GM19397 (cell line): ENCODE results near the gene MORF4L1.
"Not testable (repeated sequence)": the region's sequence is repeated elsewhere in the genome, so short reads cannot be mapped to it uniquely, and the experiment has no call there.

ENCODE experiments used
- ATAC-seq: cut with Tn5 transposase; IDR thresholded peaks from one replicate; pipeline ENCODE4 v1.9.1; 2021; ENCODE audit warnings: mild to moderate bottlenecking, moderate library complexity; ENCODE audit not compliant: unreplicated experiment

The MORF4L1 gene

GRCh38 chr15:78855746-78856145 is 16.9 kb upstream of the MORF4L1 start:
- ATAC-seq = no peak

DNA sequence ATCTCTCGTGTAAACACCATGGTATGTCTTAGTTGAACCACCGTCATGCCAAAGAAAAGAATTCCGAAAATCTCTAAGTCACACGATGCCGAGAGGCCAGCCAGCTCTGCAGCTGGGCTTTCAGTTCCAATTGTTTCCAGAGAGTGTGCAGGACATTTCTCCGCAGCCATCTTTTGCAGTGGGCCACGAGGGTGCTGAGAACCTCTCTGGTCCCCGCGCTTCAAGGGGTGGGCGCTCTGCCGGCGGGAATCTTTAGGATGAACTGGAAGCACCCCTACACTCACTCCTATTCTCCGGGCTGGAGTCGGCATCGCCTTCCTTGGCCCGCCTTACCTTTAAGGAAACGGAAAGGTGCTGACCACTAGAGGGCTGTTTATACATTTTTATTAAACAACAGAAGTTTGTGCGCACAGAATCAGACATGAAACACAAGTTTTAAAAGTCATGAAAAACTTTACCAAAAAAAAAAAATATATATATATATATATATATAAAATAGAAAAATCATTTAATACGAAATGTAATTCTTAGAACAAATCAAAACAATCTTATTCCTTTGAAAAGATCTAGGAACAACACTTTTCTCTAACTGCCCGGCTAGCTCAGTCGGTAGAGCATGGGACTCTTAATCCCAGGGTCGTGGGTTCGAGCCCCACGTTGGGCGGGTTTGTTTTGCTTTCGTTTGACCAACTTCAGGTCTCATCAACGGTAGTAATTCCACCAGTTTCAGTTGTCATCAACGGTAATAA is 12.5 kb upstream of the MORF4L1 start:
- peak; percentile 67 for ATAC-seq

- not testable (repeated sequence) for ATAC-seq
These were observed 7.1 kb upstream of the MORF4L1 start for GRCh38 chr15:78865585-78865984.

GRCh38 chr15:78866031-78866430 is 6.7 kb upstream of the MORF4L1 start:
- ATAC-seq = not testable (repeated sequence)

GRCh38 chr15:78866803-78867202 is 5.9 kb upstream of the MORF4L1 start:
- no peak for ATAC-seq

DNA sequence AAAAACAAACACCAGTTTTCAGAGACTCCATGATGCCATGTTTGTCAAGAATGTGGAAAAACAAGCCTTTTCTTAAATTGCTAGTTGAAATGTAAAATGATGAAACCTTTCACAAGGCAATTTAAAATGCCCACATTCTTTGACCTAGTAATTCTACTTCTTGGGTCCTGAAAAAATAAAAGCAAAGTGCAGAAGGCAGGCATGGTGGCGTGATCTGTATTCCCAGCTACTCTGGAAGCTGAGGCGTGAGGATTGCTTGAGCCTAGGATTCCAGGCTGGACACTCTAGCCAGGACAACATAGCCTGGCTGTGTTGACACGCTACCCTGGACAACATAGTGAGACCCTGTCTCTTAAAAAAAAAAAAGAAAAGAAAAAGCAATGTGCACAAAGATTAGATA is 4.3 kb upstream of the MORF4L1 start:
- no peak for ATAC-seq

GRCh38 chr15:78871483-78872127 is 1.1 kb upstream of the MORF4L1 start:
- not testable (repeated sequence) for ATAC-seq

DNA sequence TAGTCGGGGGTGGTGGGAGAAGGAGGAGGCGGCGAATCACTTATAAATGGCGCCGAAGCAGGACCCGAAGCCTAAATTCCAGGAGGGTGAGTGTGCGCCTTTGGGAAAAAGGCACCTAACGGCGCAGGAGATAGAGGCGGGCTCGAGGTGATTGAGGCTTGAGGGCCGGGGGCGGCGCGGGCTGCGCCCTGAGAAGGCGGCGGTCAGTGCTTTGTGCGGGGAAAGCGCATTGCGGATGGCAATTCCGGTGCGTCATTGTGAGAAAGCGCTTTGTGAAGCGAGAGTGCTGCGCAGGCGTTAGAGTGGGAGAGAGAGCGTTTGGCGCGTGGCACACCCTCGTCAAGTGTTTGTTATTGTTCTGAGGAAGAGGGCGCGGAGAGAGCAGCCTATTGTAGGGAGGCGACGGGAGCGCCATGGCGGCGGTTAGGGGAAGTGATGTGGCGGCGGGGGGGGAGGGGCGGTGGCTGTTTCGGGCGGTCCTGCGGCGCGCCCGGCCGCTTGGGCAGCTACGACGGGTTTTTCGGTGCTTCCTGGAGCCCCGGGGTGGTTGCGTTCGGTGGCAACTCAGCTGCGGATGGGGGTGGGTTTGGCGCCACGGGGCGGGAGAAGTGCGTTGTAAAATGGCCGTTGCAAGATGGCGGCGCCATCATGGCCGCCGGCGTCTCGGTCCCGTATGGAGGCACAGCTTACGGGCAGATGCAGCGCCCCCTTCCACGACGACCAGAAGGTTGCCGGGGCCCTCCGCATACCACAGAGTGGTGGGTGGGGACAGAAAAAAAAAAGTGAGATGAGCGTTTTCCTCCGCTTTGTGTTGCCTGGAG is 492 bp downstream of the MORF4L1 start:
- peak; percentile 66 for ATAC-seq

- ATAC-seq = no peak
These were observed 1.4 kb downstream of the MORF4L1 start for GRCh38 chr15:78873793-78874765.

- no peak for ATAC-seq
These were observed 2.6 kb downstream of the MORF4L1 start for GRCh38 chr15:78875107-78875914.

DNA sequence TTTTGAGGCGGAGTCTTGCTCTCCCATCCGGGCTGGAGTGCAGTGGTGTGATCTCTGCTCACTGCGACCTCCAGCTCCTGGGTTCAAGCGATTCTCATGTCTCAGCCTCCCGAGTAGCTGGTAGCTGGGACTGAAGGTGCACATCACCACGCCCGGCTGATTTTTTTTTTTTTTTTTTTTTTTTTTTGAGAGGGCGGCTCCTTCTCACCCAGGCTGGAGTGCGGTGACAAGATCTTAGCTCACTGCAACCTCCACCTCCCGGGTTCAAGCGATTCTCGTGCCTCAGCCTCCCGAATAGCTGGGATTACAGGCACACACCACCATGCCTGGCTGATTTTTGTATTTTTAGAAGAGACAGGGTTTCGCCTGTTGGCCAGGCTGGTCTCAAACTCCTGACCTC is 4.3 kb downstream of the MORF4L1 start:
- not testable (repeated sequence) for ATAC-seq

GRCh38 chr15:78878356-78878755 is 5.7 kb downstream of the MORF4L1 start:
- no peak for ATAC-seq

GRCh38 chr15:78879517-78880241 is 7.0 kb downstream of the MORF4L1 start:
- no peak for ATAC-seq

DNA sequence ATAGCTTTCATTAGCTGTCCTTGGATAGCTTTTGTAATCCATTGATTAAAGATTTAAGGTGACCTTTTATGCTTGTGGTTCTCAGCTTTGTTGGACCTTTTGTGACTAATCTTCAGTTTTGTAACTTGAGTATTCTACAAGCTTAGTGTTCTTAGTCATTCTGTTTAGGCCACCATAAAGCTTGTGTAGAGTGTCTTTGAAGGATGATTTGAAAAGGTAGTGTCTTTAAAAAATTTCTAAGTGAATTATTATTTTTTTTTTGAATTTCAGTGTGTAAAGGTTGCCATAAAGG is 7.5 kb downstream of the MORF4L1 start:
- no peak for ATAC-seq

- ATAC-seq = no peak
These were observed 8.1 kb downstream of the MORF4L1 start for GRCh38 chr15:78880813-78881212.

- ATAC-seq = no peak
These were observed 9.0 kb downstream of the MORF4L1 start for GRCh38 chr15:78881681-78882080.

GRCh38 chr15:78889000-78889399 is 16.3 kb downstream of the MORF4L1 start:
- no peak for ATAC-seq

DNA sequence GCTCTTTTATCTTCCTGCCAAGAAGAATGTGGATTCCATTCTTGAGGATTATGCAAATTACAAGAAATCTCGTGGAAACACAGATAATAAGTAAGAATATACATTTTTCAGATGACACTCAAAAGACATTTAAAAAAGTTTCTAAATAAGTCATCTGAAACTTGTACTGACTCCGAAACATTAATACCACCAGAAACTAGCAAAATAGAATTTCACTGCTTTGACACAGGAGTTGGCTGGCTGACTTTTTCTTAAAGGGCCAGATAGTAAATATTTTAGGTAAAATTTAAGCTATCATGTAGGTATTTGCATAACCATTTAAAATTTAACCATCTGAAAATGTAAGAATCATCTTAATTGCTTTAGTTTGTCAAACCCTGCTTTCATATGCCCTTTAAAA is 20.8 kb downstream of the MORF4L1 start:
- no peak for ATAC-seq

DNA sequence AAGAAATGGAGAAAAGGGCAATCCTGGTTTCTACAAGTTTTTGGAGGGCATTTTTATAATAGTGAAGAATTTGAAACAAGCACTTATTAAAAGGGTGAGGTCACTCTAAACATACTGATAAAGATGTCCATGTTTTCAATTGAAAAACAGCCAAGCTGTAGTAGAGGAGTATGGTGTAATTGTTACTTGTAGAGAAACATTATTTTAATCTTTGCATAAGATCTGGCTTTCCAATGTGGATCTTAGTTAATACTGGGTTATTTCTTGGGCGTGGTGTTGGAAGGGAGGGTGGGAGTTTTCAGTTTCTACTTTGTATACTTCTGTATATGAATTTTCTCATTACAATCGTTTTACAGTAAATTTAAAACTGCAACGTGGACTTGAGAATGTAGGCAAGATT is 22.8 kb downstream of the MORF4L1 start:
- ATAC-seq = no peak
